Measurements from ENCODE around the gene IKZF1. TPM values are rescaled to one million over a fixed set of nuclear protein-coding genes. Genes with fewer than 3 reads are reported as not detected.

The IKZF1 gene
- polyA plus RNA-seq, 2 of the 4 experiments (the other 2 are of a cell fraction): not detected

DNA sequence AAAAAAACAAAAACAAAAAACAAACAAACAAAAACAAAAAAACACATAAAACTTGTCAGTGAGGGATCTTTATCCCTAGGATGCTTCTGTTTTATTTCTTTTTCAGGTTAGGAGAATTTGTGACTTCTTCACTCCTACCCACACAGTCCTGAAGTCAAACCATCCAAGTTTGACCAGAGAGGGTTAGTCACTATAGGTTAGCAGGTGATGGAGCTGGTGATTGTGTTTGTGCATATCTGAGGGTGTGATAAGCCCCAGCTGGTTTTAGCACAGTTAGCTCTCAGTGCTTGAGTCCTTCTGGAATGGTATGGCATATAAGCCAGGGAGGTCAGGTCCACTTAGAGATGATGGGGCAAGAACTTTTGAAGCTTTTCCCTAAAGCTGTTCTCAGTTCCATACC lies 11.8 kb upstream of the IKZF1 start:
- ATAC-seq: no peak
- Histone ChIP-seq H3K4me3 (no peak overlapping the region), H3K4me2 (no peak overlapping the region), H3K27ac (no peak overlapping the region), H3K4me1 (no peaks in the 10 kb centered on the region), H3K9me3 (no peaks in the 10 kb centered on the region)
- no peak for FAIRE-seq
- CTCF ChIA-PET: interaction anchor here (0.9 kb wide), 1 partner anchor 87 kb away, joined by 4 read pairs; no protein-coding TSS in a partner anchor
- POLR2A ChIA-PET: no interaction called here
- no peak for TF ChIP-seq ZFP36 (IDR thresholded peaks at IDR 0.05; ENCODE audit: borderline replicate concordance, partially characterized antibody)
- TF ChIP-seq REST (IDR thresholded peaks at IDR 0.05): no peak
- TF ChIP-seq CTCF (IDR thresholded peaks at IDR 0.05): no peak
- no peak for TF ChIP-seq HDAC2 (IDR thresholded peaks at IDR 0.05)
- no peak for TF ChIP-seq SMC3 (IDR thresholded peaks at IDR 0.05)
- no peak for TF ChIP-seq TFCP2L1 (CRISPR knock-in tag; IDR thresholded peaks at IDR 0.05)
- no peak for TF ChIP-seq CEBPB (IDR thresholded peaks at IDR 0.05)
- TF ChIP-seq CHD4 (IDR thresholded peaks at IDR 0.05; ENCODE audit: borderline replicate concordance): no peak
- TF ChIP-seq MAZ (IDR thresholded peaks at IDR 0.05; ENCODE audit: borderline replicate concordance, low read depth, low read length): no peak
- TF ChIP-seq RFX5 (IDR thresholded peaks at IDR 0.05): no peak
- no peak for TF ChIP-seq KDM1A (IDR thresholded peaks at IDR 0.05; ENCODE audit: low read depth)
- TF ChIP-seq EHMT2 (IDR thresholded peaks at IDR 0.05; ENCODE audit: low read depth): no peak
- TF ChIP-seq, protein P1, sequence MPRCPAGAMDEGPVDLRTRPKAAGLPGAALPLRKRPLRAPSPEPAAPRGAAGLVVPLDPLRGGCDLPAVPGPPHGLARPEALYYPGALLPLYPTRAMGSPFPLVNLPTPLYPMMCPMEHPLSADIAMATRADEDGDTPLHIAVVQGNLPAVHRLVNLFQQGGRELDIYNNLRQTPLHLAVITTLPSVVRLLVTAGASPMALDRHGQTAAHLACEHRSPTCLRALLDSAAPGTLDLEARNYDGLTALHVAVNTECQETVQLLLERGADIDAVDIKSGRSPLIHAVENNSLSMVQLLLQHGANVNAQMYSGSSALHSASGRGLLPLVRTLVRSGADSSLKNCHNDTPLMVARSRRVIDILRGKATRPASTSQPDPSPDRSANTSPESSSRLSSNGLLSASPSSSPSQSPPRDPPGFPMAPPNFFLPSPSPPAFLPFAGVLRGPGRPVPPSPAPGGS (IDR thresholded peaks at IDR 0.05): no peak
- no peak for TF ChIP-seq HMGXB4 (CRISPR knock-in tag; IDR thresholded peaks at IDR 0.05; ENCODE audit: borderline replicate concordance)
- TF ChIP-seq NFE2L2 (conservative IDR thresholded peaks at IDR 0.05; ENCODE audit: low read length): no peak
- no peak for TF ChIP-seq ATOH8 (CRISPR knock-in tag; IDR thresholded peaks at IDR 0.05; ENCODE audit: low read depth)
- no peak for TF ChIP-seq FOXS1 (CRISPR knock-in tag; IDR thresholded peaks at IDR 0.05)
- TF ChIP-seq PHF8 (IDR thresholded peaks at IDR 0.05; ENCODE audit: borderline replicate concordance, low read depth): no peak
- no peak for DNase-seq (ENCODE audit: low read depth in 1 of 2, low spot score in 1 of 2)
